HG03521 (cell line): ENCODE measurements around the gene SLC39A5.
"Not testable (repeated sequence)": the region's sequence is repeated elsewhere in the genome, so short reads cannot be mapped to it uniquely, and the experiment has no call there.

Source experiments
- ATAC-seq: cut with Tn5 transposase; IDR thresholded peaks from one replicate; pipeline ENCODE4 v1.9.1; 2021; ENCODE audit warnings: mild to moderate bottlenecking, moderate library complexity; ENCODE audit not compliant: unreplicated experiment

The SLC39A5 gene

GRCh38 chr12:56229916-56230431 is at the start of gene SLC39A5:
SLC39A5 (plus strand) TSS chr12:56230051; CDS start chr12:56231275, 1,224 bp downstream.
- ATAC-seq, result no peak

- ATAC-seq, result no peak
Observed at GRCh38 chr12:56186957-56187356, 42.9 kb upstream of the SLC39A5 start.

GRCh38 chr12:56188131-56188777 is 41.6 kb upstream of the SLC39A5 start:
- ATAC-seq, result no peak

- peak; percentile 2 for ATAC-seq
Observed at GRCh38 chr12:56188778-56189098, 41.1 kb upstream of the SLC39A5 start.

GRCh38 chr12:56189099-56189917 is 40.5 kb upstream of the SLC39A5 start, which contains the start of gene SMARCC2:
SMARCC2 (minus strand) TSS chr12:56189483; CDS start chr12:56189461, 22 bp downstream.
- peak; percentile 79 for ATAC-seq

GRCh38 chr12:56189918-56190694 is 39.7 kb upstream of the SLC39A5 start:
- ATAC-seq, result peak; percentile 29

- no peak for ATAC-seq
Observed at GRCh38 chr12:56190695-56191155, 39.1 kb upstream of the SLC39A5 start.

GRCh38 chr12:56192582-56192981 is 37.3 kb upstream of the SLC39A5 start:
- no peak for ATAC-seq

GRCh38 chr12:56193025-56193578 is 36.7 kb upstream of the SLC39A5 start:
- no peak for ATAC-seq

- not testable (repeated sequence) for ATAC-seq
Observed at GRCh38 chr12:56196818-56197550, 32.9 kb upstream of the SLC39A5 start.

GRCh38 chr12:56197921-56198635 is 31.8 kb upstream of the SLC39A5 start:
- no peak for ATAC-seq

- ATAC-seq, result no peak
Observed at GRCh38 chr12:56198836-56199235, 31.0 kb upstream of the SLC39A5 start.

GRCh38 chr12:56202366-56202765 is 27.5 kb upstream of the SLC39A5 start:
- ATAC-seq, result no peak

GRCh38 chr12:56202838-56203237 is 27.0 kb upstream of the SLC39A5 start:
- ATAC-seq, result no peak

GRCh38 chr12:56204275-56204674 is 25.6 kb upstream of the SLC39A5 start:
- ATAC-seq, result no peak

- ATAC-seq, result no peak
Observed at GRCh38 chr12:56205445-56205844, 24.4 kb upstream of the SLC39A5 start.

GRCh38 chr12:56206452-56207166 is 23.2 kb upstream of the SLC39A5 start:
- no peak for ATAC-seq

GRCh38 chr12:56208006-56208405 is 21.8 kb upstream of the SLC39A5 start:
- no peak for ATAC-seq

GRCh38 chr12:56212361-56212760 is 17.5 kb upstream of the SLC39A5 start:
- no peak for ATAC-seq
